GM18907 (cell line): Measurements from ENCODE around the gene SLC26A8.
"Not testable (repeated sequence)": the region's sequence is repeated elsewhere in the genome, so short reads cannot be mapped to it uniquely, and the experiment has no call there.

Experiments
- ATAC-seq: cut with Tn5 transposase; IDR thresholded peaks from one replicate; pipeline ENCODE4 v1.9.1; 2021; ENCODE audit warnings: mild to moderate bottlenecking, moderate library complexity; ENCODE audit not compliant: unreplicated experiment

SLC26A8 gene

DNA sequence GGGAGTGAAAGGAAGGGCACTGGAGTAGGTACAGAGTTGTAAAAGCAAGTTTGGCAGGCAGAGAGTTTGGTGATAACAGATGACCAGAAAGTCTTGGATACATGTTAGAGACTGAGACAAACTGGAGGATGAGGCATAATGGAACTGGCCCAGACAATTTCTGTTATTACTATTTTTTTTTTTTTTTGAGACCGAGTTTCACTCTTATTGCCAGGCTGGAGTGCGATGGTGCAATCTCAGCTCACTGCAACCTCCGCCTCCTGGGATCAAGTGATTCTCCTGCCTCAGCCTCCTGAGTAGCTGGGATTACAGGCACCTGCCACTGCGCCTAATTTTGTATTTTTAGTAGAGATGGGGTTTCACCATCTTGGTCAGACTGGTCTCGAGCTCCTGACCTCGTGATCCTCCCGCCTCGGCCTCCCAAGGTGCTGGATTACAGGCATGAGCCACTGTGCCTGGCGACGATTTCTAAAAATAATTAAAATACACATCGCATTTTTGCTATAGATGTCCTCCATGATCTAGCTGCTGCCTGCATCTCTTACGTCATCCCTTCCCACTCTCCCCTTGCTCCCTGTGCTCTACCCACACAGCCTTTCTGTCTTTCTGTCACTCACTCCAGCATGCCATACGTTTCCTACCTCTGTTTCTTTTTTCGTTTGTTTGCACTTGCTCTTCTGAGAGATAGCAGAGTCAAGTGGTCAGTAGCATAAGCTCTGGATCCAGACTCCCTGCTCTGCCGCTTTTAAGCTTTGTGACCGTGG, 26.7 kb upstream of the SLC26A8 start:
- ATAC-seq = no peak

DNA sequence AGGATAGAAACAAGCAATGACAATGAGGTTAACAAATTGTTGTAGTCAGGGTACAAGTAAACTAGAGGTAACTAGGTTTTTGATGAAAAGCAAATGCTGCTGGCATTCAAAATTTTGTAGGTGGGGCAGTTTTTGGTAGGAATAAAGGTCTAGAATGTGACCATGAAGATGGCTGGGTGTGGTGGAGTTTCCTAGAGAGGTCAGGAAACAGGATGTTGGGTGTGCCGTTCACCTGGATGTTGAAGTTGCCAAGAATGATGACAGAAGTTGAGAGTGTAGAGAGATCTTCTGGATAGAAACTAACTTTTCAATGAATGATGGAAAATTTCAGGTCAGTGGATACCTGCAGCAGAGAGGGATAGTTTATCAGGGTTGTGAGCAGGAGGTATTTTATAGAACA, 25.9 kb upstream of the SLC26A8 start:
- no peak for ATAC-seq

DNA sequence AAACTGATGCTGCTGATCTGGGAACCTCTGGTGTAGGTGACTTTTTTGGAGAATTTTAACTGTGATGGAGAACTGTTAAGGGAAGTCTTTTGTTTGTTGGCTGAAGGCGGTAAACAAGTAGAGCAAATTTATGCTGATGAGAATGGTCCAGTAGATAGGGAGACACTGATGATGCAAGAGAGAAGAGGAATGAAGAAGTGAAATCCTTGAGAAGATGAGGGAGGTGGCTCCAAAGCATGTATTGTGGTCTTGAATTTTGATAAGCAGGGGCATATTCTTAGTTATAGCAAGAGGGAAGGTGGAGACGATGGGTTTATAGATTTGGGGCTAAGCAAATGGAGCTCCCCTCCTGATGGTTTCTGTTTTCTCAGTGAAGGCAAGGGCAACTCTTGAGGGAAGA, 25.1 kb upstream of the SLC26A8 start:
- ATAC-seq = no peak

DNA sequence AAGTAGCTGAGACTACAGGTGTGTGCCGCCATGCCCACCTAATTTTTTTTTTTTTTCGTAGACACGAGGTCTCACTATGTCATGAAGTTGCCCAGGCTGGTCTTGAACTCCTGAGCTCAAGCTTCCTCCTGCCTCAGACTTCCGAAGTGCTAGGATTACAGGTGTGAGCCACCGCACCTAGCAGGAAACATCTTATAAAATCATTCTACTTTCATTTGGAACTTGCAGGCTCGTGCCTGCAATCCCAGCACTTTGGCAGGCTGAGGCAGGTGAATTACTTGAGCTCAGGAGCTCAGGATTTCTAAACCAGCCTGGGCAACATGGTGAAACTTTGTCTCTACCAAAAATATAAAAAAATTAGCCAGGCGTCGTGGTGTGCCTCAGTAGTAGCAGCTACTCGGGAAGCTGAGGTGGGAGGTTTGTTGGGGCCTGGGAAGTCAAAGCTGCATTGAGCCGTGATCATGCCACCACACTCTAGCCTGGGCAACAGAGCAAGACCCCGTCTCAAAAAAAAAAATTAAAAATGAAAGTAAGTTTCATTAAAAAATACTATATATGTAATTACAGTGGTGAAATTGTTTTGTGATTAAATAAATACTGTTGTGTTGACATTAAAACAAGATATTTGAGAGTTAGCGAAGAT, 18.3 kb upstream of the SLC26A8 start:
- ATAC-seq = no peak

DNA sequence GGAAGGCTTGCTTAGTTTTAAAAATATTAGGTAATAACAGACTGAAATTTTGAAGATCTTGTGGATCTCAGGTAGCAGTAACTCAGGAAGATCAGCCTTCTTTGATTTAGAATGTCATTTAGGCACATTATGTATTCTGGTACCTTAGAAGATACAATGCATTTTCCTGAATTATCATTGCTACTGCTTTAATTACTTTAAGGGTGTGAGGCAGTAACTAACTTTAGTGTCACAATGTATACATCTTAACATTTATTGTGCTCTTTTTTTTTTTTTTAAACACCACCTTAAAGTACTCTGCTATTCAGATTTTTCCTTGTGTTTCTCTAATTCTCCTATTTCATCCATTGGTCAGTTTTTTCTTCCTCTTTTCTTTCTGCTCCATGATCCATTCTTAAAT, 16.5 kb upstream of the SLC26A8 start:
- no peak for ATAC-seq

DNA sequence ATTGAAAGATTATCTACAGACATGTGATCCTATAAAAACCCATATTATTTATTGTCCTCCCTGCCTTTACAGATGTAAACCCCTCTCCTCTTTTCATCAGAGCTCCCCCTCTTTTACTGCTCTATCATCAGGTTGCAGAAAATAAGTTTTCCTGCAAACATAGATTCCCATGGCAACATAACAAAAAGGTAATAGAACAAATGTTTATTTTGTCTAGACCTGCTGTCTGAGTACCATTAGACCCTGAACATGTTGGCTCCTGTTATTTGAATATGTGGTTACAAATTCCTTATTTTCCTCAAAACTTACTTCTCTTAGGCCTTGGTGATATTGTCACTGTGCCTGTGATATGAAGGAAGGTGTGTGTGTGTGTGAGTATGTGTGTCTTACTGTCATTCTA, 14.7 kb upstream of the SLC26A8 start:
- ATAC-seq = no peak

DNA sequence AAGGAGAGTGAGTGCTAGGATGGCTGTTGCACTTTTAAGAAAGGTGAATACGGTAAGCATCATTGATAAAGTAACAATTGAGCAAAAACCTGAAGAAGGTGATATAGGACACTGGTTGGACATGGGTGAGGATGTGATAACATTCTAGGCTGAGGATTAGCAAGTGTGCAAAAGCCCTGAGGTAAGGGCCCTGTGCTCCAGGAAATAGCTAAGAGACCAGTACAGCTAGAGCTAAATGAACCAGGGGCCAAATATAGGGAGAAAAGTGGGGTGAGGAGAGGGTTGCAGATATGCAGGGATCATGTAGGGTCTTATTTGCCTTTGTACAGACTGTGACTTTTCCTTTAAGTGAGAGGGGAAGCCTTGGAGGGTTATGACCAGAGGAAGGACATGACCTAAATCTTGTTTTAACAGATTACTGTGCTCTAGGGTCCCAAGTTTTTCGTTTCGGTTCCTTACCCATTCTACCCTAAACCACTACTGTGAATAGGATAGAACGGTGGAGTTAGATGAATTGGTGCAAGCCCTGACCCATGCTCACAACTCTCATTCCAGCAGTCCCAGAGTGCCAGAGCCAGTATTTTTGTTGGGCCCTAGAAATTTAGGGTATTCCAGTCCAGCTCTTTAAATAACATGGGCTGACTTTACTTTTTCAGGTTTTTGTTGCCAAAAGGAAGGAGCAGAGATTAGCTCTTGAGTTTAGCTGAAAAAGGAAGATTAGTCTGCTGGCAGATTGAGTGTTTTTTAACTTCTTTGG, 13.9 kb upstream of the SLC26A8 start:
- ATAC-seq = no peak

DNA sequence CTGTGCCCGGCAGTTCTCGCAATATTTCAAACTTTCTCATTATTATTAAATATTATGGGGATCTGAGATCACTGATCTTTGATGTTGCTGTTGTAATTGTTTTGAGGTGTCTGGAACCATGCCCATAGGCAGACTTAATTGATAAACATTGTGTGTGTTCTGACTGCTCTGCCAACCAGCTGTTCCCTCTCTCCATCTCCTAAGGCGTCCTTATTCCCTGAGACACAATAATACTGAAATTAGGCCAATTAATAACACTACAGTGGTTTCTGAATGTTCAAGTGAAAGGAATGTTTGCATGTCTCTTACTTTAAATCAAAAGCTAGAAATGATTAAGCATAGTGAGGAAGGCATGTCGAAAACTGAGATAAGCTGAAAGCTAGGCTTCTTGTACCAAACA, 10.8 kb upstream of the SLC26A8 start:
- ATAC-seq = no peak

DNA sequence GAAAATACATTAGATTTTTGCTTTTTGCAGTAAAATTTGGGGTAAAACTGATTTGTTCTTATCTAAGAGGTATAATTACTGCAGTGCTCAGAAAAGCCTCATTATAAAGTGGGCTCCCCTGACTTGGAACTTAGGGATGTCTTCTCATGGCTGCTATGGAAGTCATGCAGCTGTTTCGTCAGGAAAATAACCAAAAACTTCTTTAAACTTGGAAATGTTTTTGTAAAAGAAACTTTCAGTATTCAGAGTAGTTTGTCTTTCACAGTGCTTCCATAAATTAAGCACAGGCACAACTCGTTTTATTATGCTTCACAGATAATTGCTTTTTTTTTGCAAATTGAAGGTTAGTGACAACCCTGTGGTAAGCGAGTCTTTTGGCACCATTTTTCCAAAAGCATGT, 10.0 kb upstream of the SLC26A8 start:
- no peak for ATAC-seq

DNA sequence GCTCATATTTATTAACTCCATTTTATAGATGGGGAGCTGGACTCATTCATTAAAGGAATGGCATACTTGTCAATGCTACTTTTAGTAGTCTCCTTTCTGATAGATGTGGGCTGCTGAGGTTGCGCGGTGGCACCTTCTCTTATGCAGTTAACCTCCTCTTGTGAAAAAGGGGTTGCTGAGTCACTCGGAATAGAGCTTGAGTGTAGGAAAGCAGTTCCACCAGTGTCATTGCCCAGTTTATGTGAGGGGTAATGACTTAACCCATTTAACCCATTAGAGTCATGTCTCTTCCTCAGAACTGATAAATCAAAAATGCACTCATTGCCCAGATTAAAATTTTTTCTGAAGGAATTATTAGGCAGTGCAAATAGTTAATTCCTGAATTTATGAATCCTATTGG, 9.5 kb upstream of the SLC26A8 start:
- no peak for ATAC-seq

DNA sequence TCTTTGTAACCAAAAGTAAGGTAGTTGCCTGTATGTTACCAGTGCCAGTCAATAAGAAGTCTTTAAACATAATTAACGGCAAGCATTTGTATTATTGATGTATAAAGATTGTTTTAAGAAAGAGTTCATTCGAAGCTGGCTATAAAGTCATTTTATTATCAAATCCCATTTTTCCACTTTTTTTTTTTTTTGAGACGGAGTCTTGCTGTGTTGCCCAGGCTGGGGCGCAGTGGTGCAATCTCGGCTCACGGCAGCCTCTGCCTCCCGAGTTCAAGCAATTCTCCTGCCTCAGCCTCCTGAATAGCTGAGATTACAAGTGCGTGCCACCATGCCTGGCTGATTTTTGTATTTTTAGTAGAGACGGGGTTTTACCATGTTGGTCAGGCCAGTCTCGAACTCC, 8.7 kb upstream of the SLC26A8 start:
- not testable (repeated sequence) for ATAC-seq

DNA sequence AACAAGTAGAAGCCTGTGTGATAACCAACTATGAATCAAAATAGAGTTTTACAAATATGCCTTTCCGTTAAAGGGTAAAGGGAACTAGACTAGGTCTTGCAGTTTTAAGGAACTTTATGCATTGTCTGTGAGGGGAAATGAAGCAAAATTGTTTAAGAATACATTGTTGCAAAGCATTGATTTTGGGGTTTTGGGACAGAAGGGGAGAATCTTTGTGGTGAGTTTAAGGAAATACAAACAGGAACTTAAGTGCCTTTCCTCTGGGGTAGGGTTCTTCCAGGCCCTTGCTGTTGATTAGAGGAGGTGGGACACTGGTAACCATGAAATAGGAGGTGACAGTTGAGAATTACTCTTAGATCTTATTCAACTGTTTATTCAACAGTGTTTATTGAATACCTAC, 7.8 kb upstream of the SLC26A8 start:
- ATAC-seq = no peak

DNA sequence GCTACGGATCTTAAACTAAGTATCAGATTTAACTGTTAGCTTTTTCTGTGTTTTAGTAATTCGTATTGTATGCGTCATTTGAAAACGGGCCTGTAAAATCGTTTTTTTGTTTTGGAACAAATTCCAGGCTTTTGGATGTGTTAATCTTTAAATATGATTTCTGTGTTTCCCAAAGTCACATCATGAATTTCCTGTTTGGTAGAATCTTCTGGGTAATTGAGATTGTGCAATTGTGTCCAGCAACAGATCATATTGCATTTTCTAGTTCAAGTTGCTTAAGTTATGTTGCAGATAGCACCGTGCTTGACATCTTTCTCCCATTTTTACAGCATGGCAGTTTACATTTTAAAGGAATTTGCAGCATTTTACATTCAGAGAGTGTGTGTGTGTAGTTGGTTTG, 5.0 kb upstream of the SLC26A8 start:
- ATAC-seq = no peak

DNA sequence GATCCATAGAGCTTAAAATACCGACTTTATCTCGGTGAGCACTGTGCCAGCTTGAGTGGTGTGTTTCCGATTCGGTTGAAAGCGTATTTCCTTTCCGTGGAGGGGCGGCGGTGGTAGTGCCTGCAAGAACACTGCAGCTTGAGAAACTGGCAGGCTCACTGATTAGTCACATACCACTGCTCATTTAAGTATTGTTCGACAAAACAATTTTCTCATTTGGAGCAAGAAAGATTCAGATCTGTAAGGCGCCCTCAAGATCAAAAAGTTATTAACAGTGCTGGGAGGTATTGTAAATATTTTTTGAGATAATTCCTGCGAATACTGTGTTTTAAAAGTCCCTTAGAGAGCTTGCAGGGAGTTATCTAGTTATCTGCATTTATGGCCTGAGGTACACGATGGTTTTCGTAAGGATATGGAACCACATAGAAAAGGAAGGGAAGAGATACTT, 4.5 kb upstream of the SLC26A8 start:
- no peak for ATAC-seq

DNA sequence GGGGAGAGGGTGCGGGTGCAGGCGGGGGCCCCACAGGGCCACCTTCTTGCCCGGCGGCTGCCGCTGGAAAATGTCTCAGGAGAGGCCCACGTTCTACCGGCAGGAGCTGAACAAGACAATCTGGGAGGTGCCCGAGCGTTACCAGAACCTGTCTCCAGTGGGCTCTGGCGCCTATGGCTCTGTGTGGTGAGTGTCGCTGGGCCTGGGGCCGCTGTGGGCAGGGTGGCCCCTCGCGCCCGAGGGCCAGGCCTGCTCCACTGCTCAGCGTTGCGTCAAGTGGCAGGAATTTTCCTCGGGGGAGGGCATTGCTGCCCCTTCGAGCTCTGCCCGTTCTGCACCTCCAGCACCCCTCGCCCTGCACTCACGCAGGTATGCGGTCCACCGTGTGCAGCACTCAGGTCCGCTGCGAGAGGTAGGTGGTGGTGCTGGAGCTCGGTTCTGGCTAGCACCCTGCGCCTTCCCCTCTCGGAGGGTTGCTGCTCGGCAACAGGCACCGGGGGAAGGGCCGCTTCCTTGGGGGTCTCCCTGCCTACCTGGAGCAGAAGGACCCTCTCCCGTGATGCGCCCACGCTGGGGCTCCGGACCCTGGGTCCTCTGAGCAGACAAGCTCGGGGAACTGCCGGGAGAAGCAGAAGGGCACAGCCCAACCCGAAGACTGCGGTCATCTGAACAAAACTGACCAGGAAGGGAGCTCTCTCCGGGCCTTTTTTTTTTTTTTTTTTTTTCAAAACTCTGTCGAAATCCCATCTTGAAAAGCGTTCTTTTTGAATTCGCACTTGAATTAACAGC, 3.8 kb upstream of the SLC26A8 start:
- ATAC-seq = peak; percentile 24

DNA sequence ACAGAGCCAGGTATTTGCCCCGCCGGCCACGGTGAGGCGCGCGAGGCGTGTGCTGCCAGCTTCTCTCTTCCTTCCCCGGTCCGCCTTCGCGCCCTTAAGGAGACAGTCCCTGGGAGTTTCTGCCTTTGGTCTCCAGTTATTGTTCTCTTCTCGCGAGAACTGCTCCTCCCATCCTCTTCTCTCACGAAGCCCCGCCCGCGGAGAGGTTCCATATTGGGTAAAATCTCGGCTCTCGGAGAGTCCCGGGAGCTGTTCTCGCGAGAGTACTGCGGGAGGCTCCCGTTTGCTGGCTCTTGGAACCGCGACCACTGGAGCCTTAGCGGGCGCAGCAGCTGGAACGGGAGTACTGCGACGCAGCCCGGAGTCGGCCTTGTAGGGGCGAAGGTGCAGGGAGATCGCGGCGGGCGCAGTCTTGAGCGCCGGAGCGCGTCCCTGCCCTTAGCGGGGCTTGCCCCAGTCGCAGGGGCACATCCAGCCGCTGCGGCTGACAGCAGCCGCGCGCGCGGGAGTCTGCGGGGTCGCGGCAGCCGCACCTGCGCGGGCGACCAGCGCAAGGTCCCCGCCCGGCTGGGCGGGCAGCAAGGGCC, 3.2 kb upstream of the SLC26A8 start, which contains the start of gene MAPK14:
Gene MAPK14, plus strand, starts transcription at position 308 of the 587 bp plus-strand sequence. CDS start 350 bp downstream, outside the sequence.
- ATAC-seq = peak; percentile 87

DNA sequence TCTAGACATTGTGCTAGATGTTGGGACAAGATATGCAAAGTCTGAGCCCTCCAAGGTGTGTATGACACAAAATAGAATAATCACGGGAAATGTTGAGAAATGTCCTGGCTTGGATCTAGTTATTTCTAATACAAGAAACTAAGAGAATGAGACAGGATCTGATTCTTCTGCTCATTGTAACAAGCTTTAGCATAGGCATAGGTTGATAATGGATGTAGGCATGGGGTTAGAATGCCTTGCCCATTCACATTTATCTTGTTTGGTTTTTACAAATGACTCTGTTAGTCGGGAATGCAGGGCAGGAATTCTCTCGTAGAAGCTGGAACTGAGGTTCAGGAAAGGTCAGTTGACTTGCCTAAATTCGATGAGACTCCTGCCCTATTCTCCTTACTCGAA, 1.5 kb upstream of the SLC26A8 start:
- ATAC-seq = no peak

DNA sequence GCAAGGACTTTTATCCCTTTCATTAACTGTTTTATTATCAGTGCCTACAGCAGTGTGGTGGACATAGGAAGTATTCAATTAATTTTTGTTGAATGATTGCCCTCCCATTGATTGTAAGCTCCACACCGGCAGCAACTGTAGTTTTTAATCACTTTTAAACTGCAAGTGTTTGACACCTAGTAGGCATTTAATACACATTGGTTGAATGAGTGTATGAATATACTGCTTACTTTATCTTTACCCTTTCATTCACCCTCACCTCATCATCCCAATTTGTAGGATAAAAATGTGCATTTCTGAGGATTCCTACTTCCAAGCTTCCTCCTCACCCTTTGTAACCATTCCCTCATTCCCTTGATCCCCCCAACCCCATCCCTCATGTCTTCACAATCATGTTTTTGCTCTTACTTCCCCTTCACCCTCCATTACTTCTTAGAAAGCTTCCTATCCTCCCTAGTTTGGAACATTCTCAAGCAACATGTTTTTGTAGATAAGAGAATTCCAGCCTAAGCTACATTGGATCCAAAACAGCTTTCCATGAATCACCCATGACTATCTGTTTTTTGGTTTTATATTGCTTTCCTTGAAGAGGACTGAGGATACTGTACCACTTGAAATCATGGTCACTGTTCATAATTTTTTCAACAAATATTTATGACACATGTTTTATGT, 955 bp upstream of the SLC26A8 start:
- no peak for ATAC-seq

DNA sequence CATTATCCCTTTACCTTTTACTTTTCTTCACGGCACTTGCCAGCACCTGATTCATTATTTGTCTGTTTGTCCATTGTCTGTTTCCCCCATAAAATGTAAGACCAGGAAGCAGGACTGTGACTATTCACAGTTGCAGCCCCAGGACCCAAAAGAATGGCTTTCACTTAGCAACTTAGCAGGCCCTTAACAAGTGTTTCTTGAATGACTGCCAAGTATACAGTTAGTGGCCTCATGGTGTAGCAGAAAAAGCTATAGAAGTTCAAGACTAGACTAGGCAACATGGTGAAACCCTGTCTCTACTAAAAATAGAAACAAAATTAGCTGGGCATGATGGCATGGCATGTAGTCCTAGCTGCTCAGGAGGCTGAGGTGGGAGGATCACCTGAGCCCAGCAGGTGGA, 4.3 kb downstream of the SLC26A8 start:
- ATAC-seq = no peak

DNA sequence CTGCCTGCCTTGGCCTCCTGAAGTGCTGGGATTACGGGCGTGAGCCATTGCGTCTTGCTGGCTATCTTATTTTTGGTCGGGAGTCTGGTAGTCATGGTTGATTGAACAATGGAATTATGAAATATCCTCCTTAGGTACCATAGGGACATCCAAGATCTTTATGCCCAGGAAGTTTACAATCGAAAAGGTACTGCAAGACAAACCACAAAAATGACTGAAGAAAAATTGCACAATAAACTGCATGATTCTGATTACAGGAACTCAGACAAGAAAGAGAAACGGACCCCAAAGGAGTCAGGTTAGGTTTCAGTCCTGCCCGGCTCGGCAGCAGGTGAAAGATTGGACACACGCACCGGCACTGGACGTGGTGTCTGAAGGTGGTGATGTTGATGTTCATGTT, 5.3 kb downstream of the SLC26A8 start:
- no peak for ATAC-seq
